Embryonic facial prominence (tissue), 1 donor: ENCODE results near the gene SERPINB7.

Experiments
- DNase-seq: peaks from one replicate; pipeline ENCODE4 v3.0.0-alpha.2; 2016; ENCODE audit errors: extremely low spot score

Gene SERPINB7

DNA sequence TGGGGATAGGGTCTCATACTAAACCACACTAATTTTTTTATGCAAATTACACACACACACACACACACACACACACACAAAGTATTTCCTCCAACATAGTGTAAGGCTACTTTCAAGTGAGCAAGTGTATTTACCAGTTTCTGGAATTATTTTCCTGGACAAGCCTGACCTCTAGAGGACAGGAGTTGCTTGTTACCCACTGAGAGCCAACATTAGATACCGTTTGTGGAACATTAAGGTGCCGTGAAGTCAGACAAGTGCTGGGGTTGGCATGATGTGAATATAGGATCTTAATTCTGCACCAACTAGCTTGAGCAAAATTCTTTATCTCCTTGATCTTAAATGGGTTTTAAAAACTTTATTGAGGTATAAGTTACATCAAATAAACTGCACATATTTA lies 72.9 kb downstream of the SERPINB7 start:
- no peak for DNase-seq

GRCh38 chr18:63850020-63850419 lies 74.8 kb downstream of the SERPINB7 start:
- no peak for DNase-seq

DNA sequence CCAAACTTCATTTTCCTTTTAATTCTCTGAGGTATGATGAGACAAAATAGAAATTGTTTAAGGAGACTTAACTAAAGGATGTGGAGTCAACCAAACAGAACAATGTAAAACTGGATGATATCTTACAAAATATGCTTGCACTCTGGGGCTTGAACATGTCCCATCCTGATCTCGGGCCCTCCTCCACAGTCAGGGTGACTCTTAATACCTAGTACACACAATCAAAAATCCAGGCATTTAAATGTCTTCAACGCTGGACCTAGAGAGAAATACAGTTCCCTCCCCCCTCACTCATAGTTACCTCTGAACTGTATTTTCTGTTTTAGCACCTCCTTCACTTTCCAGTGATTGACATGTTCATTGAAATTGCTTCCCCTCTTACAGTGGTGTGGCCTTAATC lies 75.4 kb downstream of the SERPINB7 start:
- DNase-seq, result no peak
